HG03457 (cell line): ENCODE results near the gene LLGL1.

Experiments used
- ATAC-seq: cut with Tn5 transposase; IDR thresholded peaks from one replicate; pipeline ENCODE4 v1.9.1; 2021; ENCODE audit warnings: moderate number of reproducible peaks; ENCODE audit not compliant: unreplicated experiment

The LLGL1 gene

GRCh38 chr17:18250708-18251107 is 25.3 kb downstream of the LLGL1 start:
- no peak for ATAC-seq

GRCh38 chr17:18251204-18251603 is 25.8 kb downstream of the LLGL1 start:
- no peak for ATAC-seq

GRCh38 chr17:18252160-18252559 is 26.7 kb downstream of the LLGL1 start:
- ATAC-seq: no peak

GRCh38 chr17:18253187-18253884 is 27.9 kb downstream of the LLGL1 start:
- no peak for ATAC-seq

GRCh38 chr17:18253947-18254821 is 28.7 kb downstream of the LLGL1 start:
- no peak for ATAC-seq

GRCh38 chr17:18254888-18255649 is 29.6 kb downstream of the LLGL1 start:
- no peak for ATAC-seq

GRCh38 chr17:18256351-18256750 is 30.9 kb downstream of the LLGL1 start:
- no peak for ATAC-seq

- ATAC-seq: no peak
Observed at GRCh38 chr17:18256776-18257175, 31.3 kb downstream of the LLGL1 start.

- no peak for ATAC-seq
Observed at GRCh38 chr17:18257268-18257981, 32.0 kb downstream of the LLGL1 start.

- no peak for ATAC-seq
Observed at GRCh38 chr17:18257982-18258355, 32.5 kb downstream of the LLGL1 start.

- no peak for ATAC-seq
Observed at GRCh38 chr17:18258356-18259038, 33.1 kb downstream of the LLGL1 start, which contains the start of gene FLII. Gene FLII (minus strand): TSS chr17:18258738. CDS start chr17:18258690, 48 bp downstream.

- ATAC-seq: peak; percentile 7
Observed at GRCh38 chr17:18259621-18260331, 34.3 kb downstream of the LLGL1 start.

GRCh38 chr17:18260332-18261145 is 35.1 kb downstream of the LLGL1 start, which contains the start of gene MIEF2:
Gene MIEF2 (plus strand): TSS chr17:18260662. CDS start chr17:18262721, 2,059 bp downstream.
- peak; percentile 55 for ATAC-seq

GRCh38 chr17:18261146-18261515 is 35.7 kb downstream of the LLGL1 start:
- no peak for ATAC-seq

GRCh38 chr17:18261659-18262058 is 36.2 kb downstream of the LLGL1 start:
- ATAC-seq: no peak

- no peak for ATAC-seq
Observed at GRCh38 chr17:18262111-18262510, 36.7 kb downstream of the LLGL1 start.

- ATAC-seq: no peak
Observed at GRCh38 chr17:18262641-18263040, 37.2 kb downstream of the LLGL1 start.

GRCh38 chr17:18263885-18264682 is 38.6 kb downstream of the LLGL1 start:
- no peak for ATAC-seq
